GM12872 (cell line): ENCODE measurements around the gene PTPN14.

Experiments used
- CTCF ChIP-seq: IDR thresholded peaks from 3 replicates; pipeline ENCODE4 v1.5.1; 2011; ENCODE audit warnings: low read depth, mild to moderate bottlenecking, low read length, moderate library complexity; ENCODE audit not compliant: insufficient read depth

Gene PTPN14

GRCh38 chr1:214566158-214567104 lies 15.0 kb upstream of the PTPN14 start:
- TF ChIP-seq CTCF: no peak

- TF ChIP-seq CTCF: no peak
These were observed 13.9 kb upstream of the PTPN14 start for GRCh38 chr1:214565310-214565709.

- no peak for TF ChIP-seq CTCF
These were observed 12.5 kb upstream of the PTPN14 start for GRCh38 chr1:214563881-214564280.

- no peak for TF ChIP-seq CTCF
These were observed 6.7 kb upstream of the PTPN14 start for GRCh38 chr1:214557952-214558735.

- TF ChIP-seq CTCF: no peak
These were observed 1.8 kb upstream of the PTPN14 start for GRCh38 chr1:214553142-214553710.

- TF ChIP-seq CTCF: no peak
These were observed 789 bp upstream of the PTPN14 start for GRCh38 chr1:214552174-214552608.

- TF ChIP-seq CTCF: no peak
These were observed 456 bp downstream of the PTPN14 start for GRCh38 chr1:214550857-214551435.
